Measurements from ENCODE around the gene CASKIN2. TPM values are rescaled to one million over a fixed set of nuclear protein-coding genes. Genes with fewer than 3 reads are reported as not detected.

Gene CASKIN2
- total and polyA plus RNA-seq, 4 donors, result 2.3 to 12.1 (median 8.6) TPM

GRCh38 chr17:75486951-75487350 is 28.4 kb downstream of the CASKIN2 start:
- no peak overlapping the region for H3K4me3 ChIP-seq (ENCODE audit: low read depth in 1 of 3, low read length in 3 of 3)
- 82% methylated on average over 5 of the region's 5 CpGs for WGBS
- no peaks in the 10 kb centered on the region for H3K27me3 ChIP-seq (ENCODE audit: control insufficient read depth in 4 of 4, insufficient read depth in 4 of 4, low read length in 3 of 4)
- no peak for TF ChIP-seq ATF3 (IDR thresholded peaks at IDR 0.05)
- TF ChIP-seq REST (IDR thresholded peaks at IDR 0.05), result no peak
- TF ChIP-seq RAD21 (IDR thresholded peaks at IDR 0.05), result no peak
- TF ChIP-seq YY1 (IDR thresholded peaks at IDR 0.05), result no peak
- no peak for TF ChIP-seq GABPA (IDR thresholded peaks at IDR 0.05 in 1 of 2, conservative IDR thresholded peaks at IDR 0.05 in 1 of 2)
- TF ChIP-seq ZBTB33 (IDR thresholded peaks at IDR 0.05), result no peak
- no peak for TF ChIP-seq RXRA (IDR thresholded peaks at IDR 0.05)
- TF ChIP-seq TAF1 (conservative IDR thresholded peaks at IDR 0.05), result no peak
- TF ChIP-seq NR2F2 (IDR thresholded peaks at IDR 0.05), result no peak
- no peak for TF ChIP-seq JUND (IDR thresholded peaks at IDR 0.05)
- TF ChIP-seq FOXA2 (IDR thresholded peaks at IDR 0.05), result no peak
- no peak for TF ChIP-seq HNF4G (IDR thresholded peaks at IDR 0.05)
- TF ChIP-seq FOXA1 (IDR thresholded peaks at IDR 0.05), result no peak
- no peak for TF ChIP-seq EGR1 (IDR thresholded peaks at IDR 0.05; ENCODE audit: low read depth in 2 of 2)
- no peak for TF ChIP-seq SP1 (IDR thresholded peaks at IDR 0.05)
- no peak for TF ChIP-seq MAX (IDR thresholded peaks at IDR 0.05)
- TF ChIP-seq CTCF (IDR thresholded peaks at IDR 0.05; ENCODE audit: low read depth, low read length, missing input control), result no peak
- peaks cover 0 to 6% (median under 1%) of the 10 kb centered on the region in 4 donors for H3K36me3 ChIP-seq (ENCODE audit: control insufficient read depth in 4 of 4, insufficient read depth in 3 of 4, low read depth in 1 of 4, low read length in 3 of 4)
- H3K27ac ChIP-seq (ENCODE audit: low read depth in 1 of 2, low read length in 2 of 2), result no peak overlapping the region
- H3K9me3 ChIP-seq (ENCODE audit: control insufficient read depth in 4 of 4, low read length in 3 of 4), result no peaks in the 10 kb centered on the region
- peaks cover 0 to 22% (median 4%) of the 10 kb centered on the region in 4 donors for H3K4me1 ChIP-seq (ENCODE audit: control insufficient read depth in 4 of 4, insufficient read depth in 4 of 4, low read length in 3 of 4)
- DNase-seq (ENCODE audit: low spot score), result no peak
- no peak overlapping the region for H3K9ac ChIP-seq (ENCODE audit: low read depth in 1 of 2, low read length in 2 of 2)

- Histone ChIP-seq H3K9me3 (ENCODE audit: control insufficient read depth in 4 of 4, low read length in 3 of 4) (no peaks in the 10 kb centered on the region), H3K27ac (ENCODE audit: low read depth in 1 of 2, low read length in 2 of 2) (no peak overlapping the region), H3K27me3 (ENCODE audit: control insufficient read depth in 4 of 4, insufficient read depth in 4 of 4, low read length in 3 of 4) (no peaks in the 10 kb centered on the region), H3K4me3 (ENCODE audit: low read depth in 1 of 3, low read length in 3 of 3) (no peak overlapping the region), H3K36me3 (ENCODE audit: control insufficient read depth in 4 of 4, insufficient read depth in 3 of 4, low read depth in 1 of 4, low read length in 3 of 4) (peaks cover 0 to 2% (median 0%) of the 10 kb centered on the region in 4 donors), H3K4me1 (ENCODE audit: control insufficient read depth in 4 of 4, insufficient read depth in 4 of 4, low read length in 3 of 4) (peaks cover 0 to 25% (median 4%) of the 10 kb centered on the region in 4 donors), H3K9ac (ENCODE audit: low read depth in 1 of 2, low read length in 2 of 2) (no peak overlapping the region)
- 90% methylated on average over 14 of the region's 14 CpGs for WGBS
- no peak for TF ChIP-seq SP1 (IDR thresholded peaks at IDR 0.05)
- no peak for DNase-seq (ENCODE audit: low spot score)
Measured at GRCh38 chr17:75486151-75486550, 29.2 kb downstream of the CASKIN2 start.

All from liver (tissue), 9 donors.